AG04449 (cell line): ENCODE measurements around the gene TDRD7.
A peak's percentile ranks its signal among the peaks of the same experiment; 100 is the strongest.

Experiments used
- CTCF ChIA-PET: fragments of 350-600 bp; formaldehyde crosslinking; extraction: SDS; loops from one replicate; lab custom pipeline; 2021; ENCODE audit warnings: antibody characterized with exemption; lab: Yijun Ruan, JAX
- POLR2A ChIA-PET: fragments of 400-600, 350-600 bp; formaldehyde crosslinking; extraction: SDS; loops from one replicate; lab custom pipeline; 2020; ENCODE audit warnings: antibody characterized with exemption, inconsistent platforms; lab: Yijun Ruan, JAX
- DNase-seq: peaks from one replicate; pipeline ENCODE4 v3.0.0-alpha.2; 2010; ENCODE audit warnings: low read depth, low spot score
- H3K4me3 ChIP-seq: 2 replicates; pipeline ENCODE4 v1.5.1; 2011; ENCODE audit warnings: low read depth, mild to moderate bottlenecking, control low read depth, low read length
- TF ChIP-seq, protein P1 (sequence below): IDR thresholded peaks from one replicate; pipeline ENCODE4 v1.5.1; 2011; ENCODE audit warnings: mild to moderate bottlenecking, moderate library complexity, low read length, control low read depth, inconsistent platforms; ENCODE audit not compliant: insufficient read depth; ENCODE audit errors: missing control alignments

The TDRD7 gene

DNA sequence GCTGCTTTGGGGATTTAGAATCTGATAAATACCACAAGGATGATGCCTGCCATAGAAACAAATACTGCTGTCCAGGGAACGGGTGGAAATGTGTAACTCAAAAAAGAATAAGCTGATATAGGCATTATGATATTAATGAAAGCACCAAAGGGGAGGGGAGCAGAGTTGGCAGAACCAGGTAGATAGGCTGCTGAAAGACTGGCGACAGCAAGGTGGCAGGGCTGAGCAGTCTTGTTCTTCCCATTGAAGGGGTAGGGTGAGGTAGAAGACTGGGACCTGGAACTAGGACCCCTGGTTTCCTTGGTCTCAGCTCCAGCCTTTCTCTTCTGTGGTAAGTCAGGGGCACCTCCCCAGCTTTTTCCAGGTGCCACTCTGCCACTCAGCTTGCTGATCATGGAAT, 58.2 kb downstream of the TDRD7 start:
- CTCF ChIA-PET: interaction anchor here (1.4 to 17.1 kb wide), 9 partner anchors 9 to 133 kb away, joined by 3 to 780 read pairs (median 9); partner anchors contain the start of gene TMOD1
- TF ChIP-seq, protein P1, sequence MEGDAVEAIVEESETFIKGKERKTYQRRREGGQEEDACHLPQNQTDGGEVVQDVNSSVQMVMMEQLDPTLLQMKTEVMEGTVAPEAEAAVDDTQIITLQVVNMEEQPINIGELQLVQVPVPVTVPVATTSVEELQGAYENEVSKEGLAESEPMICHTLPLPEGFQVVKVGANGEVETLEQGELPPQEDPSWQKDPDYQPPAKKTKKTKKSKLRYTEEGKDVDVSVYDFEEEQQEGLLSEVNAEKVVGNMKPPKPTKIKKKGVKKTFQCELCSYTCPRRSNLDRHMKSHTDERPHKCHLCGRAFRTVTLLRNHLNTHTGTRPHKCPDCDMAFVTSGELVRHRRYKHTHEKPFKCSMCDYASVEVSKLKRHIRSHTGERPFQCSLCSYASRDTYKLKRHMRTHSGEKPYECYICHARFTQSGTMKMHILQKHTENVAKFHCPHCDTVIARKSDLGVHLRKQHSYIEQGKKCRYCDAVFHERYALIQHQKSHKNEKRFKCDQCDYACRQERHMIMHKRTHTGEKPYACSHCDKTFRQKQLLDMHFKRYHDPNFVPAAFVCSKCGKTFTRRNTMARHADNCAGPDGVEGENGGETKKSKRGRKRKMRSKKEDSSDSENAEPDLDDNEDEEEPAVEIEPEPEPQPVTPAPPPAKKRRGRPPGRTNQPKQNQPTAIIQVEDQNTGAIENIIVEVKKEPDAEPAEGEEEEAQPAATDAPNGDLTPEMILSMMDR: no peak
- H3K4me3 ChIP-seq: no peak overlapping the region
- POLR2A ChIA-PET: no interaction called here
- DNase-seq: no peak

DNA sequence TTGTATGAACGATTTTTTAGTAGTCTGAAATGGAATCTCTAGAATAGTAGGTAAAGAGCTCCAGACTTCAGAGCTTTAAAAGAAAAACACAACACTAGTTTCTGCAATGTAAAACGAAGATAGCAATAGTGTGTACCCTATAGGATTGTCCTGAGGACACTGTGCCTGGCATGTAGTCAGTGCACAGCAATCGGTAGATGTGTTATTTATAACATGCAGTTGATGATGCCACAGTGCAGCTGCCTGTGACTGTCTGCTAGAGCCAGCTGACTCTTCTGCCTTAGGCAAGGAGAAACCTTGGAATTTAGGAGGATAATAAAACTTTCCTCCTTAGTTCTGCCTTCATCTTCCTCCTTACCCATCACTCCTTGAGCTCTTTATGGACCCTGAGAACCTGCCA, 61.8 kb downstream of the TDRD7 start:
- DNase-seq: no peak
- ChIA-PET CTCF (interaction anchor here (1.0 to 17.1 kb wide), 5 partner anchors 8 to 129 kb away, joined by 3 to 780 read pairs (median 4); partner anchors contain the start of genes TDRD7 and TMOD1), POLR2A (no interaction called here)
- H3K4me3 ChIP-seq: no peak overlapping the region
- TF ChIP-seq, protein P1: no peak

DNA sequence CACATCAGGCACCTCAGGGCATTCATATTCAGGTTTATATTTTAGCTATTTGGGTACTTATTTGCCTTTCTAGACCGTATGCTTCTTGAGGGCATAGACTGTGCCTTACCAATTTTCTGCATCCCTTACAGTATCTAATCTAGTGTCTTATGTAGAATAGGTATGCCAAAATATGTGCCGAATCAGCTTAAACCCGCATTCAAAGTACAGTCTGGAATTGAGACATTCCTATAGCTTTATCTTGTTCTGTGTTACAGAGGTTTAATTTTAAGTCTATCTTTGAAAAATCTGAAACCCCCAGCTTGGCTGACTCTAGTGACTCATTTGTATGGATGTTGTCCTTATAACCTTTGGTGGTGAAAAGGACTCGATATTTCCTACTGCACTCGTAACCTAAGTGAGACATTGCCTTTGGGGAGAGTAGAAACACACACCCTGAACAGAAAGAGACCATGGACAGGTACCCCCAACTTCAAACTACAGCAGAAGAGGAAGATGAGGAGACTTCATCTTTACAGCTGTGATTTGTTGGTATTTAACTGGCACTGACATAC, 62.6 kb downstream of the TDRD7 start:
- TF ChIP-seq, protein P1: no peak
- no peak for DNase-seq
- H3K4me3 ChIP-seq: no peak overlapping the region
- CTCF ChIA-PET: interaction anchor here (1.0 to 17.1 kb wide), 3 partner anchors 9 to 129 kb away, joined by 3 to 780 read pairs (median 7); partner anchors contain the start of gene TMOD1
- POLR2A ChIA-PET: no interaction called here

DNA sequence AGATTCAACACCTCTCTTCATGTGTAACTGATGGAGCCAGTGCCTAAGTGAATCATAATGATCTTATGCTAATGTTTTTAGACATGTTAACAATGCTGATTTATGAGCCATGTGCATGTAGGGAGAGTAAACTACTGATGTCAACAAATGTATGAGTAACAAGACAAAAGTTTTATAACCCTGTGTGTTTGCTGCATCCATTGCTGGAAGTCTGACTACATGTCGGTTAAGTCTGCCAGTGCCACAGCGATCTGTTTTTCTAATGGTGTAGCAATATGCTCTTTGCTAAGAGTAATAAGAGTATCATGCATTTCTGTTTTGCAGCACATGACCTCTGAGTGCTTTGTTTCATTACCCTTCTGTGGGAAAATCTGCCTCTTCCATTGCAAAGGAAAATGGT, 63.2 kb downstream of the TDRD7 start:
- DNase-seq: peak; percentile 40

DNA sequence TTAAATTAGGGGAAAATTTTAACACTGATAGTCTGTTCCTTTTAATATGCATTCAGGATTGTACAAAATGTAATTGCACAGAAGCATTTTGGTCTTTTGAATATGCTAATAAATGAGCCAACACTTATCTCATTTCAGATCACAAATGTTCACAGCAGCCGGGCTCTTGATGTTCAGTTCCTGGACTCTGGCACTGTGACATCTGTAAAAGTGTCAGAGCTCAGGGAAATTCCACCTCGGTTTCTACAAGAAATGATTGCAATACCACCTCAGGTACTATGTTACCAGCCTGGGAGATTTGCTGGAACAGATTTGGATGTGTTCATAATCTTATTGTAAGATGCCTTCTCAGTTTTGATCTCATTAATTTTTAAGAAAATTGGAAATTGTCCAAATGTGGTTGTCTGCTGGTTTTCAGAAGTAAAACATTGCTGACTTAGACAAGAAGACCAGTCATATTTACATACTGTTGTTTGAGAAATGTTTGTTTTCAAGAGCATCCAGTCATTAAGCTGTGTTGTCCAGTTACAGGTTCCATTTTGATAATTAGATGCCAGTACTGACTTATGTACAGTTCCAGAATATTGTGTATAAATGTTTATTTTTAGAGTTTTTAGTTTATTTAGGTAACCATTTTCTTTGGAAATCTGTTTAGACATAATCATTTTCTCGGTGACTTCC, 66.5 kb downstream of the TDRD7 start:
- CTCF ChIA-PET: interaction anchor here (4.6 to 5.8 kb wide), 2 partner anchors 9 to 137 kb away, joined by 24 to 53 read pairs; no protein-coding TSS in a partner anchor

More for the DNA sequence above, 63.2 kb downstream of the TDRD7 start:
- H3K4me3 ChIP-seq: no peak overlapping the region
- POLR2A ChIA-PET: no interaction called here
- TF ChIP-seq, protein P1: no peak
- CTCF ChIA-PET: interaction anchor here (17.1 kb wide), 1 partner anchor 128 kb away, joined by 780 read pairs; no protein-coding TSS in a partner anchor

More for the DNA sequence above, 66.5 kb downstream of the TDRD7 start:
- DNase-seq: no peak
- POLR2A ChIA-PET: no interaction called here
- H3K4me3 ChIP-seq: no peak overlapping the region
- TF ChIP-seq, protein P1: no peak
